ENCODE results near the gene FA2H.

The FA2H gene

GRCh38 chr16:74721716-74722115, 52.9 kb downstream of the FA2H start:
- no peak for DNase-seq

- DNase-seq, result no peak
Measured at GRCh38 chr16:74720579-74720978, 54.0 kb downstream of the FA2H start.

GRCh38 chr16:74718741-74719610, 55.6 kb downstream of the FA2H start:
- DNase-seq, result no peak

- no peak for DNase-seq
Measured at GRCh38 chr16:74718140-74718539, 56.5 kb downstream of the FA2H start.

- DNase-seq, result no peak
Measured at GRCh38 chr16:74717367-74717766, 57.3 kb downstream of the FA2H start.

GRCh38 chr16:74716355-74716754, 58.3 kb downstream of the FA2H start:
- DNase-seq, result no peak

GRCh38 chr16:74713876-74714275, 60.7 kb downstream of the FA2H start:
- no peak for DNase-seq

- no peak for DNase-seq
Measured at GRCh38 chr16:74713325-74713724, 61.3 kb downstream of the FA2H start.

GRCh38 chr16:74711938-74712337, 62.7 kb downstream of the FA2H start:
- DNase-seq, result no peak

GRCh38 chr16:74710401-74710800, 64.2 kb downstream of the FA2H start:
- no peak for DNase-seq

GRCh38 chr16:74709441-74709877, 65.2 kb downstream of the FA2H start:
- DNase-seq, result peak; percentile 87

- peak; percentile 59 for DNase-seq
Measured at GRCh38 chr16:74700438-74701225, 74.0 kb downstream of the FA2H start, which contains the start of gene MLKL. MLKL (minus strand) TSS chr16:74700862; CDS start chr16:74695757, 5,105 bp downstream.

- no peak for DNase-seq
Measured at GRCh38 chr16:74700116-74700437, 74.5 kb downstream of the FA2H start.

- no peak for DNase-seq
Measured at GRCh38 chr16:74699666-74700065, 75.0 kb downstream of the FA2H start.

- DNase-seq, result no peak
Measured at GRCh38 chr16:74698222-74698621, 76.4 kb downstream of the FA2H start.

- peak; percentile 81 for DNase-seq
Measured at GRCh38 chr16:74695450-74696422, 78.9 kb downstream of the FA2H start.

GRCh38 chr16:74691093-74691855, 83.3 kb downstream of the FA2H start:
- no peak for DNase-seq

- no peak for DNase-seq
Measured at GRCh38 chr16:74682556-74682955, 92.1 kb downstream of the FA2H start.

- no peak for DNase-seq
Measured at GRCh38 chr16:74680681-74681080, 93.9 kb downstream of the FA2H start.

- no peak for DNase-seq
Measured at GRCh38 chr16:74679983-74680382, 94.6 kb downstream of the FA2H start.

GRCh38 chr16:74677868-74678267, 96.8 kb downstream of the FA2H start:
- no peak for DNase-seq

GRCh38 chr16:74673876-74674275, 100.7 kb downstream of the FA2H start:
- DNase-seq, result no peak
